HepG2 (cell line): ENCODE results near the gene ACAP1. TPM values are rescaled to one million over a fixed set of nuclear protein-coding genes. Genes with fewer than 3 reads are reported as not detected.

Source experiments
- BRCA1 ChIP-seq: sonication (generic); formaldehyde crosslinking; IDR thresholded peaks from 2 replicates; pipeline ENCODE4 v1.4.0; 2020; ENCODE audit warnings: missing genetic modification reagents
- CEBPB ChIP-seq: IDR thresholded peaks from 2 replicates; pipeline ENCODE4 v1.6.1; 2011; ENCODE audit warnings: low read depth, low read length, improper control_type of control experiment, borderline replicate concordance
- HOXA7 ChIP-seq: sonication (generic); formaldehyde crosslinking; IDR thresholded peaks from 2 replicates; pipeline ENCODE4 v1.8.1; 2022; ENCODE audit warnings: mild to moderate bottlenecking, missing genetic modification reagents, moderate library complexity
- KDM1A ChIP-seq: IDR thresholded peaks from 2 replicates; pipeline ENCODE4 v1.6.1; 2016; ENCODE audit warnings: missing compliant biosample characterization
- KMT2B ChIP-seq: IDR thresholded peaks from 2 replicates; pipeline ENCODE4 v1.6.1; 2016; ENCODE audit warnings: missing genetic modification reagents, missing compliant biosample characterization
- LCORL ChIP-seq, 2 experiments: fragments of 450-650 bp in 1 of 2; sonication (generic) in 1 of 2; formaldehyde crosslinking in 1 of 2; IDR thresholded peaks; 2 replicates each; pipeline versions ENCODE4 v1.5.0 to v1.6.1; 2017 to 2020; ENCODE audit warnings: antibody characterized with exemption in 1 of 2, missing genetic modification reagents in 1 of 2
- NR2C2 ChIP-seq: sonication (generic); formaldehyde crosslinking; IDR thresholded peaks from 2 replicates; pipeline ENCODE4 v1.4.0; 2020; ENCODE audit warnings: missing genetic modification reagents, mild to moderate bottlenecking, moderate library complexity, borderline replicate concordance
- NR2F1 ChIP-seq, 2 experiments: fragments of 450-650 bp in 1 of 2; formaldehyde crosslinking in 1 of 2; IDR thresholded peaks; 2 replicates each; pipeline versions ENCODE4 v1.5.0 to v1.6.1; 2016 to 2020; ENCODE audit warnings: mild to moderate bottlenecking in 1 of 2, missing compliant biosample characterization in 1 of 2, missing genetic modification reagents in 1 of 2, moderate library complexity in 1 of 2
- TBX3 ChIP-seq: fragments of 450-650 bp; IDR thresholded peaks from 2 replicates; pipeline ENCODE4 v1.6.1; 2017; ENCODE audit warnings: antibody characterized with exemption, mild to moderate bottlenecking, inconsistent platforms, borderline replicate concordance
- ZBTB7B ChIP-seq: sonication (generic); formaldehyde crosslinking; IDR thresholded peaks from 2 replicates; pipeline ENCODE4 v1.4.0; 2020; ENCODE audit warnings: missing genetic modification reagents
- ZBTB8A ChIP-seq: sonication (generic); formaldehyde crosslinking; IDR thresholded peaks from 2 replicates; pipeline ENCODE4 v1.4.0; 2020; ENCODE audit warnings: mild to moderate bottlenecking, low read depth, missing genetic modification reagents, borderline replicate concordance
- ZC3H13 ChIP-seq: sonication (generic); formaldehyde crosslinking; IDR thresholded peaks from 2 replicates; pipeline ENCODE4 v1.8.1; 2023; ENCODE audit warnings: mild to moderate bottlenecking, missing genetic modification reagents, moderate library complexity
- ZFY ChIP-seq: sonication (generic); formaldehyde crosslinking; IDR thresholded peaks from 2 replicates; pipeline ENCODE4 v1.4.0; 2020; ENCODE audit warnings: missing genetic modification reagents
- ZNF24 ChIP-seq: fragments of 450-650 bp; IDR thresholded peaks from 2 replicates; pipeline ENCODE4 v1.6.1; 2017; ENCODE audit warnings: antibody characterized with exemption, mild to moderate bottlenecking
- ZNF253 ChIP-seq: sonication (generic); formaldehyde crosslinking; IDR thresholded peaks from 2 replicates; pipeline ENCODE4 v1.8.0; 2022; ENCODE audit warnings: mild to moderate bottlenecking, missing genetic modification reagents, borderline replicate concordance
- ZNF430 ChIP-seq: sonication (generic); formaldehyde crosslinking; IDR thresholded peaks from 2 replicates; pipeline ENCODE4 v1.9.0; 2021; ENCODE audit warnings: mild to moderate bottlenecking, missing genetic modification reagents
- ZNF550 ChIP-seq: sonication (generic); formaldehyde crosslinking; IDR thresholded peaks from 2 replicates; pipeline ENCODE4 v1.4.0; 2020; ENCODE audit warnings: mild to moderate bottlenecking, missing genetic modification reagents, borderline replicate concordance
- ZNF7 ChIP-seq: IDR thresholded peaks from 2 replicates; pipeline ENCODE4 v1.6.1; 2016; ENCODE audit warnings: missing biosample characterization, missing genetic modification reagents
- ZNF773 ChIP-seq: sonication (generic); formaldehyde crosslinking; IDR thresholded peaks from 2 replicates; pipeline ENCODE4 v1.4.0; 2020; ENCODE audit warnings: missing genetic modification reagents, borderline replicate concordance
- ZNF777 ChIP-seq: sonication (generic); formaldehyde crosslinking; IDR thresholded peaks from 2 replicates; pipeline ENCODE4 v1.4.0; 2020; ENCODE audit warnings: missing genetic modification reagents
- polyA plus RNA-seq, 8 experiments: library from polyadenylated mRNA; depleted of rRNA in 3 of 8; stranded (reverse) in 7 of 8; unstranded in 1 of 8; fragments of >200 nt; fragmentation: Illumina TruSeq in 4 of 8; extraction: Trizol in 4 of 8; gene quantifications; 2 replicates each; pipeline versions ENCODE4 v1.2.1 to v1.2.3, GENCODE V29; 2011 to 2016; ENCODE audit warnings: low read depth in 4 of 8, missing spikeins in 1 of 8, mixed read lengths in 1 of 8; ENCODE audit not compliant: insufficient read depth in 1 of 8
- total RNA-seq, 5 experiments: library from RNA; depleted of rRNA; stranded (reverse); fragments of >200 nt; fragmentation: Illumina TruSeq; extraction: Trizol; gene quantifications; 2 replicates each; pipeline ENCODE4 v1.2.3, GENCODE V29; 2016; ENCODE audit warnings: low read depth in 1 of 5
- TF ChIP-seq, protein P1 (sequence below): sonication (generic); formaldehyde crosslinking; IDR thresholded peaks from 2 replicates; pipeline ENCODE4 v1.5.1; 2020; ENCODE audit warnings: missing genetic modification reagents, mild to moderate bottlenecking, borderline replicate concordance
- TF ChIP-seq, protein P2 (sequence below): sonication (generic); formaldehyde crosslinking; IDR thresholded peaks from 2 replicates; pipeline ENCODE4 v1.8.0; 2022; ENCODE audit warnings: low read depth, missing genetic modification reagents
- TF ChIP-seq, protein P3 (sequence below): sonication (generic); formaldehyde crosslinking; IDR thresholded peaks from 2 replicates; pipeline ENCODE4 v1.4.0; 2020; ENCODE audit warnings: missing genetic modification reagents
- TF ChIP-seq, protein P4 (sequence below): sonication (generic); formaldehyde crosslinking; IDR thresholded peaks from 2 replicates; pipeline ENCODE4 v1.4.0; 2020; ENCODE audit warnings: missing genetic modification reagents, borderline replicate concordance

The ACAP1 gene
- total and polyA plus RNA-seq, 2 of the 13 experiments (the other 11 are each of a cell fraction or from before 2014, with no cell fraction given), result 1.3 to 2.5 TPM

DNA sequence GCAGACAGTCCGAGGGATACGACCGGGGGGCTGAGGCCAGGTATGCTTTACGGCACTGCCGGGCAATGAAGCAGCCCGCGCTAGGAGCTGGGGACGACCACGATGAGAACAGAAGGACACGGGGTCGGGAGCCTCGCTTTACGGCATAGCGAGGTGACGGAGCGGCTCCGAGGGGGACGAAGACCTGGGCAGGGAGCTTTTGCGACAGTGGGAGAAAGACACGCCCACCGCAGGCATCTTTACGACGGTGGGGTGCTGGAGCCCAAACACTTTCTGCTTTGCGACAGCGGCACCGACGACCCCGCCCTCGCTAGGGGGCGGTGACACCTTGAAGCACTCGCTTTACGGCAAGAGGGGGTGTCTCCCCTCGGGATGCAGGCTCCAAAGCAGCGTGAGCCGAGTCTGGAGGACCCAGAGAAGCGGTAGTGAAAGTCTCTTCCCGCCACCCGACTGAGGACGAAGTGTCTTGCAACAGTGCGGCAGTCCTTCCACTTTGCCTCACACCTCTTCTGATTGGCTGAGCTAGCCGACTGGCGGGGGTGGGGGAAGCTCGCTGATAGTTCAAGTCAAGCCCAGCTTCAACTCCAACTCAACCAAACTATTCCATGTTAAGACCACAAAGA, 6.8 kb upstream of the ACAP1 start (continued):
- TF ChIP-seq, protein P1, sequence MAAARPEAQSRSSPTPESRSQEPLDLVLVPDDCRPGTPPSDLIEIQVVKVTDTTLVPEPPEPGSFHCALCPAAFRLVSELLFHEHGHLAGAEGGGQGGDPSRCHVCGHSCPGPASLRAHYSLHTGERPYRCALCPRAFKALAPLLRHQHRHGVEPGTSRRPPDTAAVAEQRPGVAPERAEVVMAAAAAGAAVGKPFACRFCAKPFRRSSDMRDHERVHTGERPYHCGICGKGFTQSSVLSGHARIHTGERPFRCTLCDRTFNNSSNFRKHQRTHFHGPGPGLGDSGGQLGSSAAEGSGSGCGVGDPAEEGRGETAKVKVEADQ (CRISPR knock-in tag), result 0 out of 2 replicates have a peak, but pooled peaks have one; percentile 63
- TF ChIP-seq ZBTB7B (CRISPR knock-in tag) (peak; percentile 84; the same call in 1 of the 2 replicates), ZNF777 (CRISPR knock-in tag) (0 out of 2 replicates have a peak, but pooled peaks have one; percentile 27), TBX3 (peak; percentile 81), BRCA1 (CRISPR knock-in tag) (peak; percentile 68; the same call in 1 of the 2 replicates), ZNF430 (no peak; the same call in 1 of the 2 replicates), NR2C2 (CRISPR knock-in tag) (peak; percentile 95), NR2F1 (CRISPR knock-in tag; IDR thresholded peaks at IDR 0.05) (peak in 1 of 2 experiments; percentile 34; a peak in 1 of 4 replicates), ZNF7 (no peak), ZNF24 (no peak), ZNF550 (CRISPR knock-in tag) (no peak), ZBTB8A (CRISPR knock-in tag) (no peak), HOXA7 (no peak), KDM1A (no peak), ZNF253 (CRISPR knock-in tag) (no peak), ZC3H13 (CRISPR knock-in tag) (no peak; the same call in 1 of the 2 replicates), CEBPB (no peak), KMT2B (CRISPR knock-in tag) (peak; percentile 44; the same call in 1 of the 2 replicates), ZNF773 (CRISPR knock-in tag) (no peak), LCORL (IDR thresholded peaks at IDR 0.05) (no peak), LCORL (CRISPR knock-in tag; IDR thresholded peaks at IDR 0.05) (no peak), ZFY (CRISPR knock-in tag) (no peak; the same call in 1 of the 2 replicates)
- TF ChIP-seq, protein P2, sequence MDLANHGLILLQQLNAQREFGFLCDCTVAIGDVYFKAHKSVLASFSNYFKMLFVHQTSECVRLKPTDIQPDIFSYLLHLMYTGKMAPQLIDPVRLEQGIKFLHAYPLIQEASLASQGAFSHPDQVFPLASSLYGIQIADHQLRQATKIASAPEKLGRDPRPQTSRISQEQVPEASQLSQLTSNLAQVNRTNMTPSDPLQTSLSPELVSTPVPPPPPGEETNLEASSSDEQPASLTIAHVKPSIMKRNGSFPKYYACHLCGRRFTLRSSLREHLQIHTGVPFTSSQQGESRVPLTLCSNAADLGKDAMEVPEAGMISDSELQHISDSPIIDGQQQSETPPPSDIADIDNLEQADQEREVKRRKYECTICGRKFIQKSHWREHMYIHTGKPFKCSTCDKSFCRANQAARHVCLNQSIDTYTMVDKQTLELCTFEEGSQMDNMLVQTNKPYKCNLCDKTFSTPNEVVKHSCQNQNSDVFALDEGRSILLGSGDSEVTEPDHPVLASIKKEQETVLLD (CRISPR knock-in tag), result peak; percentile 96; the same call in 1 of the 2 replicates
- TF ChIP-seq, protein P3, sequence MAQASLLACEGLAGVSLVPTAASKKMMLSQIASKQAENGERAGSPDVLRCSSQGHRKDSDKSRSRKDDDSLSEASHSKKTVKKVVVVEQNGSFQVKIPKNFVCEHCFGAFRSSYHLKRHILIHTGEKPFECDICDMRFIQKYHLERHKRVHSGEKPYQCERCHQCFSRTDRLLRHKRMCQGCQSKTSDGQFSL (CRISPR knock-in tag), result peak; percentile 80
- TF ChIP-seq, protein P4, sequence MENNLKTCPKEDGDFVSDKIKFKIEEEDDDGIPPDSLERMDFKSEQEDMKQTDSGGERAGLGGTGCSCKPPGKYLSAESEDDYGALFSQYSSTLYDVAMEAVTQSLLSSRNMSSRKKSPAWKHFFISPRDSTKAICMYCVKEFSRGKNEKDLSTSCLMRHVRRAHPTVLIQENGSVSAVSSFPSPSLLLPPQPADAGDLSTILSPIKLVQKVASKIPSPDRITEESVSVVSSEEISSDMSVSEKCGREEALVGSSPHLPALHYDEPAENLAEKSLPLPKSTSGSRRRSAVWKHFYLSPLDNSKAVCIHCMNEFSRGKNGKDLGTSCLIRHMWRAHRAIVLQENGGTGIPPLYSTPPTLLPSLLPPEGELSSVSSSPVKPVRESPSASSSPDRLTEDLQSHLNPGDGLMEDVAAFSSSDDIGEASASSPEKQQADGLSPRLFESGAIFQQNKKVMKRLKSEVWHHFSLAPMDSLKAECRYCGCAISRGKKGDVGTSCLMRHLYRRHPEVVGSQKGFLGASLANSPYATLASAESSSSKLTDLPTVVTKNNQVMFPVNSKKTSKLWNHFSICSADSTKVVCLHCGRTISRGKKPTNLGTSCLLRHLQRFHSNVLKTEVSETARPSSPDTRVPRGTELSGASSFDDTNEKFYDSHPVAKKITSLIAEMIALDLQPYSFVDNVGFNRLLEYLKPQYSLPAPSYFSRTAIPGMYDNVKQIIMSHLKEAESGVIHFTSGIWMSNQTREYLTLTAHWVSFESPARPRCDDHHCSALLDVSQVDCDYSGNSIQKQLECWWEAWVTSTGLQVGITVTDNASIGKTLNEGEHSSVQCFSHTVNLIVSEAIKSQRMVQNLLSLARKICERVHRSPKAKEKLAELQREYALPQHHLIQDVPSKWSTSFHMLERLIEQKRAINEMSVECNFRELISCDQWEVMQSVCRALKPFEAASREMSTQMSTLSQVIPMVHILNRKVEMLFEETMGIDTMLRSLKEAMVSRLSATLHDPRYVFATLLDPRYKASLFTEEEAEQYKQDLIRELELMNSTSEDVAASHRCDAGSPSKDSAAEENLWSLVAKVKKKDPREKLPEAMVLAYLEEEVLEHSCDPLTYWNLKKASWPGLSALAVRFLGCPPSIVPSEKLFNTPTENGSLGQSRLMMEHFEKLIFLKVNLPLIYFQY (CRISPR knock-in tag), result 0 out of 2 replicates have a peak, but pooled peaks have one; percentile 24
